IgD-negative memory B cell (primary cell): ENCODE data around the gene MAP3K14. TPM values are rescaled to one million over a fixed set of nuclear protein-coding genes. Genes with fewer than 3 reads are reported as not detected.
"Not testable (repeated sequence)": the region's sequence is repeated elsewhere in the genome, so short reads cannot be mapped to it uniquely, and the experiment has no call there.

ENCODE experiments used
- H3K27ac Mint-ChIP-seq, 3 donors: one replicate each; pipeline ENCODE4 v1.8.0; 2020 to 2022; ENCODE audit warnings: mild to moderate bottlenecking in 3 of 3, mixed read lengths in 3 of 3, moderate library complexity in 1 of 3
- H3K27me3 Mint-ChIP-seq: one replicate; pipeline ENCODE4 v1.8.0; 2021; ENCODE audit warnings: mixed read lengths
- H3K36me3 Mint-ChIP-seq: one replicate; pipeline ENCODE4 v1.8.0; 2020; ENCODE audit warnings: mild to moderate bottlenecking, mixed read lengths
- H3K4me1 Mint-ChIP-seq, 3 donors: one replicate each; pipeline ENCODE4 v1.8.0; 2020 to 2022; ENCODE audit warnings: mixed read lengths in 3 of 3, mild to moderate bottlenecking in 1 of 3
- H3K4me3 Mint-ChIP-seq, 4 donors: one replicate each; pipeline ENCODE4 v1.8.0; 2020 to 2022; ENCODE audit warnings: mild to moderate bottlenecking in 4 of 4, mixed read lengths in 4 of 4, moderate library complexity in 3 of 4
- H3K9me3 Mint-ChIP-seq, 3 donors: one replicate each; pipeline ENCODE4 v1.8.0; 2020 to 2021; ENCODE audit warnings: mixed read lengths in 3 of 3, mild to moderate bottlenecking in 1 of 3
- polyA plus RNA-seq: library from polyadenylated mRNA; unstranded; fragments of 300-500 nt; fragmentation: Illumina TruSeq; gene quantifications from one replicate; pipeline ENCODE4 v1.2.3, GENCODE V29; 2021

MAP3K14 gene
- polyA plus RNA-seq, 1 donor from 2014 or later: 31.5 TPM

GRCh38 chr17:45260204-45260783 lies 56.5 kb downstream of the MAP3K14 start:
- Mint-ChIP-seq H3K27ac (peak overlapping the region in 2 of 3 donors; percentile 42 to 46), H3K36me3 (peaks cover 2% of the 10 kb centered on the region), H3K27me3 (no peaks in the 10 kb centered on the region), H3K4me1 (peaks cover 8 to 20% (median 11%) of the 10 kb centered on the region in 3 donors), H3K9me3 (no peaks in the 10 kb centered on the region), H3K4me3 (peak overlapping the region in 3 of 4 donors; percentile 5 to 78 (median 64))

- Mint-ChIP-seq H3K27me3 (no peaks in the 10 kb centered on the region), H3K36me3 (no peaks in the 10 kb centered on the region), H3K27ac (no peak overlapping the region), H3K4me3 (no peak overlapping the region), H3K4me1 (peaks cover 11 to 21% (median 11%) of the 10 kb centered on the region in 3 donors), H3K9me3 (no peaks in the 10 kb centered on the region)
These were observed 57.8 kb downstream of the MAP3K14 start for GRCh38 chr17:45258981-45259380.

- Mint-ChIP-seq H3K4me3 (no peak overlapping the region), H3K9me3 (no peaks in the 10 kb centered on the region), H3K27ac (peak overlapping the region in 1 of 3 donors; percentile 45), H3K4me1 (peaks cover 7 to 18% (median 11%) of the 10 kb centered on the region in 3 donors), H3K27me3 (no peaks in the 10 kb centered on the region), H3K36me3 (no peaks in the 10 kb centered on the region)
These were observed 59.7 kb downstream of the MAP3K14 start for GRCh38 chr17:45257115-45257514.

- Mint-ChIP-seq H3K27ac (no peak overlapping the region), H3K4me3 (peak overlapping the region in 1 of 4 donors; percentile 26), H3K36me3 (no peaks in the 10 kb centered on the region), H3K4me1 (peaks cover 7 to 18% (median 11%) of the 10 kb centered on the region in 3 donors), H3K27me3 (no peaks in the 10 kb centered on the region), H3K9me3 (no peaks in the 10 kb centered on the region)
These were observed 60.5 kb downstream of the MAP3K14 start for GRCh38 chr17:45256114-45256966.

- H3K27ac Mint-ChIP-seq: peak overlapping the region in 1 of 3 donors; percentile 51
- H3K36me3 Mint-ChIP-seq: no peaks in the 10 kb centered on the region
- H3K4me1 Mint-ChIP-seq: peaks cover 2 to 14% (median 11%) of the 10 kb centered on the region in 3 donors
- H3K9me3 Mint-ChIP-seq: no peaks in the 10 kb centered on the region
- peak overlapping the region in 1 of 4 donors; percentile 40 for H3K4me3 Mint-ChIP-seq
- no peaks in the 10 kb centered on the region for H3K27me3 Mint-ChIP-seq
These were observed 61.5 kb downstream of the MAP3K14 start for GRCh38 chr17:45255358-45255757.

- peak overlapping the region in 1 of 3 donors; percentile 67 for H3K27ac Mint-ChIP-seq
- H3K4me1 Mint-ChIP-seq: peaks cover 0 to 13% (median 10%) of the 10 kb centered on the region in 3 donors
- peak overlapping the region in 1 of 4 donors; percentile 40 for H3K4me3 Mint-ChIP-seq
These were observed 62.9 kb downstream of the MAP3K14 start for GRCh38 chr17:45253879-45254278.

GRCh38 chr17:45253237-45253636 lies 63.6 kb downstream of the MAP3K14 start:
- peak overlapping the region in 1 of 4 donors; percentile 40 for H3K4me3 Mint-ChIP-seq

More at GRCh38 chr17:45253879-45254278, 62.9 kb downstream of the MAP3K14 start:
- Mint-ChIP-seq H3K27me3 (no peaks in the 10 kb centered on the region), H3K36me3 (no peaks in the 10 kb centered on the region), H3K9me3 (no peaks in the 10 kb centered on the region)

GRCh38 chr17:45251931-45252330 lies 64.9 kb downstream of the MAP3K14 start:
- peak overlapping the region in 1 of 4 donors; percentile 32 for H3K4me3 Mint-ChIP-seq
- H3K27ac Mint-ChIP-seq: no peak overlapping the region

More at GRCh38 chr17:45253237-45253636, 63.6 kb downstream of the MAP3K14 start:
- H3K27me3 Mint-ChIP-seq, H3K36me3 Mint-ChIP-seq, H3K9me3 Mint-ChIP-seq: not testable (repeated sequence)
- H3K4me1 Mint-ChIP-seq: peaks cover 2 to 15% (median 12%) of the 10 kb centered on the region in 3 donors
- peak overlapping the region in 2 of 3 donors; percentile 53 to 92 for H3K27ac Mint-ChIP-seq

GRCh38 chr17:45248132-45248957 lies 68.5 kb downstream of the MAP3K14 start:
- Mint-ChIP-seq H3K36me3 (no peaks in the 10 kb centered on the region), H3K9me3 (no peaks in the 10 kb centered on the region), H3K27ac (peak overlapping the region; percentile 94 to 97 (median 95)), H3K4me3 (peak overlapping the region; percentile 86 to 96 (median 90)), H3K4me1 (peaks cover 5 to 11% (median 9%) of the 10 kb centered on the region in 3 donors), H3K27me3 (no peaks in the 10 kb centered on the region)

More at GRCh38 chr17:45251931-45252330, 64.9 kb downstream of the MAP3K14 start:
- H3K27me3 Mint-ChIP-seq: no peaks in the 10 kb centered on the region
- H3K9me3 Mint-ChIP-seq: no peaks in the 10 kb centered on the region
- no peaks in the 10 kb centered on the region for H3K36me3 Mint-ChIP-seq
- peaks cover 5 to 16% (median 13%) of the 10 kb centered on the region in 3 donors for H3K4me1 Mint-ChIP-seq

GRCh38 chr17:45247429-45248131 lies 69.2 kb downstream of the MAP3K14 start:
- peak overlapping the region; percentile 86 to 96 (median 90) for H3K4me3 Mint-ChIP-seq
- H3K9me3 Mint-ChIP-seq: no peaks in the 10 kb centered on the region
- peaks cover 5 to 11% (median 9%) of the 10 kb centered on the region in 3 donors for H3K4me1 Mint-ChIP-seq
- no peaks in the 10 kb centered on the region for H3K27me3 Mint-ChIP-seq
- H3K27ac Mint-ChIP-seq: peak overlapping the region; percentile 94 to 97 (median 95)
- H3K36me3 Mint-ChIP-seq: no peaks in the 10 kb centered on the region

GRCh38 chr17:45246861-45247428 lies 69.9 kb downstream of the MAP3K14 start:
- no peaks in the 10 kb centered on the region for H3K36me3 Mint-ChIP-seq
- H3K9me3 Mint-ChIP-seq: no peaks in the 10 kb centered on the region
- peak overlapping the region; percentile 86 to 96 (median 90) for H3K4me3 Mint-ChIP-seq
- peaks cover 5 to 10% (median 9%) of the 10 kb centered on the region in 3 donors for H3K4me1 Mint-ChIP-seq
- peak overlapping the region; percentile 94 to 97 (median 95) for H3K27ac Mint-ChIP-seq
- no peaks in the 10 kb centered on the region for H3K27me3 Mint-ChIP-seq

- H3K4me1 Mint-ChIP-seq: peaks cover 5 to 10% (median 9%) of the 10 kb centered on the region in 3 donors
- H3K4me3 Mint-ChIP-seq: peak overlapping the region in 2 of 4 donors; percentile 89 to 96
- H3K9me3 Mint-ChIP-seq: no peaks in the 10 kb centered on the region
- peak overlapping the region in 2 of 3 donors; percentile 94 to 95 for H3K27ac Mint-ChIP-seq
- no peaks in the 10 kb centered on the region for H3K27me3 Mint-ChIP-seq
- H3K36me3 Mint-ChIP-seq: no peaks in the 10 kb centered on the region
These were observed 70.5 kb downstream of the MAP3K14 start for GRCh38 chr17:45246338-45246737.

- Mint-ChIP-seq H3K27me3 (no peaks in the 10 kb centered on the region), H3K4me1 (peaks cover 5 to 10% (median 9%) of the 10 kb centered on the region in 3 donors), H3K4me3 (peak overlapping the region in 3 of 4 donors; percentile 41 to 74 (median 58)), H3K27ac (peak overlapping the region in 2 of 3 donors; percentile 67 to 94), H3K36me3 (no peaks in the 10 kb centered on the region), H3K9me3 (no peaks in the 10 kb centered on the region)
These were observed 71.8 kb downstream of the MAP3K14 start for GRCh38 chr17:45244725-45245656.
